ENCODE measurements around the gene SLC38A3.
A peak's percentile ranks its signal among the peaks of the same experiment; 100 is the strongest.
"Not testable (repeated sequence)": the region's sequence is repeated elsewhere in the genome, so short reads cannot be mapped to it uniquely, and the experiment has no call there.

SLC38A3 gene

GRCh38 chr3:50256978-50257890, 52.2 kb downstream of the SLC38A3 start:
- no peak for DNase-seq

GRCh38 chr3:50258029-50258680, 53.1 kb downstream of the SLC38A3 start:
- no peak for DNase-seq

GRCh38 chr3:50258979-50259378, 53.9 kb downstream of the SLC38A3 start:
- DNase-seq: no peak

GRCh38 chr3:50259432-50260026, 54.5 kb downstream of the SLC38A3 start:
- no peak for DNase-seq

DNA sequence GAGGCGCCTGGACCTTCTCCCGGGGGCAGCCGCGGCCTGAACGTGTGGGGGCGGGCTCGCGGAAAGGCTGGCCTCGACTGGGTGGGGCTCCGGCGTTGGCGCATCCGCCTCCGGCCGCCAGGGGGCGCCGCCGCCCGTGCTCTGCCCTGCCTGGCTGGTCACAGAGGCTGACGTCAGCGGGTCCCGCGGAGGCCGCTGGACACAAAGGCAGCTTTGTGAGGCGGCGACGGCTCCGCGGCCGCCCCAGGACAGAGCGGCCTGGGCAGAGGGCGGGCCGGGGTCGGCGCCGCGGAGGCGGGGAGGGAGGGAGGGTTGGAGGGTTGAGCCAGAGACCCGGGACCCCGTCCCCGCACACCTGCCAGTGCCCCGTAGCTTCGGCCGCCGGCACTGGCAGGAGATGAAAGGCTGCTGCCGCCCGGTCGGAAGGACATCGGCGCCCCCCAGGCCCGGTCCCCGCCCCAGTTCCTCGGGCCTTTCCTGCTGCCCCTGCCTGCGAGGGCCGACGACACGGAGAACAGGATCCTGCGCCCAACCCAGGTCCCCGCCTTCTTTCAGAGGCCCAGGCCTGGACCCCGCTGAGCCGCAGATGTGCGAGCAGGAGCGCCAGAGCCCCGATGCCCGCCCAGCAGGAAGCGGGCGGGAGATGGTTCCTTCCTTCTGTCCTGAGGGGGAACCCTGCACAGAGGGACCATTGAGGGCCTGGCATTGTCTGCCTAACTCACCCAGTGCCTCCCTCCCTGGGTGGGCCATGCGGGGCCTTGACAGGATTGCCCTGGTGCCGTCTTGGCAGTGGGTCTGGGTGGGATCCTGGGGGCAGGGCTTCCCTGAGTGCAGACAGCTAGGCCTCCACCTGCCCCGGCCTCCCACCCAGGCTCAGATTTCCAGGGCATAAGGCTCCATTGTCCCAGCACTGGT, 55.2 kb downstream of the SLC38A3 start:
- DNase-seq: peak; percentile 67

DNA sequence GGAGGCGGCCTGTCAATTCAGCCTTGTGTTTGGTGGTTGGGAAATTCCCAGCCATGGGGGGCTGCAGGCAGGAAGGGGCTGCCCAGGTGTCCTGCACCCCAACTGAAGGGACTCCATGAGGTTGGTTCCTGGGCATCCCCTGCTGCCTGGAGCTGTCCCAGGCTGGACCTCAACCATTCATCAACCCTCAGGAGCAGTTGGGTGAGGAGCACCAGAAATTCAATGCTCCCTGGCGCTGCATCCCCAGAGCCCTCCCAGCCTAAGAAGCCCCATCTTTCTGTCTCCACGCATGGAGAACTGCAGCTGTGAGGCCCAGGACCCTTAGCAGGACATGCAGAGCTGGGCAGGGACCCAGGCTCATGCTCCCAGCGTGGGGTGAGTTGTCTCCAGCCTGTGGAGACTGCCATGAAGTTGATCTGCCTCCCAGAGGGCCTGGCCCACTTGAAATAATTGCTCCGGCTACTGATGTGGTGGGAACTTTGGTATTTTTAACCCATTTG, 55.9 kb downstream of the SLC38A3 start:
- no peak for DNase-seq

DNA sequence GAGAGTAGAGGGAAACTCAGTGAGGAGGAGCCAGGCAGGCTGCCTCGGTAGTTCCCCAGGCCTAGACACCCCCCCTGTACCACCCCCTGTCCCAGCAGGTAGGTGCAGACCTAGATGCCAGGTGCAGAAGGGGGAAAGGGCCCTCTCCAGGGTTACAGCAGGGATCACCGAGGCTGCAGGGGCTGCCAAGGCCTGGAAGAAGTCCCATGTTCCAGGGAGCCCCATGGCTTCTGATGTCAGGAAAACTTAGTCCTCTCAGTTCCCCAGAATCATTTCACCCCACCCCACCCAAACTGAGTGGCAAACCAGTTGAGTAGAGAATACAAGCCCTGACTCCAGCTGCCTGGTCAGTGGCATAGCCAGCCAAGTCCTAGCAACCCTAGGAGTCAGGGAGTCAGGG, 56.4 kb downstream of the SLC38A3 start:
- DNase-seq: no peak

- not testable (repeated sequence) for DNase-seq
Observed at GRCh38 chr3:50262200-50262599, 57.1 kb downstream of the SLC38A3 start.

- no peak for DNase-seq
Observed at GRCh38 chr3:50262778-50263177, 57.7 kb downstream of the SLC38A3 start.

DNA sequence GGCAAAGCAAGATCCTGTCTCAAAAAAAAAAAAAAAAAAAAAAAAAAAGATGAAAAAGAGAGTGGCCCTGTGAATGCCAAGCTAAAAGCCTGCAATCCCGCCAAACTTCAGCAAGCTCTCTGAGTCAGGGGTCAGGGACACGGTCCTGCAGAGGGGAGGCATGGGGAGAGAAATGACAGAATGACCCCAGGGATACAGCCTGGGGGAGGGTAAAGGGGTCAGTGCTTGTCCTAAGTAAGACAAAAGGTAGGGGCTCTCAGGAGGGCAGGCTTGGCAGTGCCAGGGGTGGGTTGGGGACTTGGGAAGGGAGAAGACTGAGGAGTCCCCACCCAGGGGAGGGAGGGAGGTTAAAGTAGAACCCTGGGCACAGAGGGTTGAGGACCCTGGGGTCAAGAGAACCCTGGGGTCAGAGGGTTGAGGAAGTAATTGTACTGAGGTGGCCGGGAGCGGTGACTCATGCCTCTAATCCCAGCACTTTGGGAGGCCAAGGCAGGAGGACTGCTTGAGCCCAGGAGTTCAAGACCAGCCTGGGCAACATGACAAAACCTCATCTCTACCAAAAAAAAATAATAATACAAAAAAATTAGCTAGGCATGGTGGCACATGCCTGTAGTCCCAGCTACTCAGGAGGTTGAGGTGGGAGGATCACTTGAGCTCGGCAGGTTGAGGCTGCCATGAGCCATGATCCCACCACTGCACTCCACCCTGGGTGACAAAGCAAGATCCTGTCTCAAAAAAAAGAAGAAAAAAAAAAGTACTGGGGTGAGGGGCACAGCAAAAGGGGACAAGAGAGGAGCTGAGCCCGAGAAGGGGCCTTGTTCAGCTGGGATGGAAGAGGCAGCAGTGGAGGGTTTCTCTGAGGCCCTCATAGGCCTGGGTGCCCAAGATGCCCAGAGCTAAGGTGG, 58.7 kb downstream of the SLC38A3 start:
- DNase-seq: no peak

DNA sequence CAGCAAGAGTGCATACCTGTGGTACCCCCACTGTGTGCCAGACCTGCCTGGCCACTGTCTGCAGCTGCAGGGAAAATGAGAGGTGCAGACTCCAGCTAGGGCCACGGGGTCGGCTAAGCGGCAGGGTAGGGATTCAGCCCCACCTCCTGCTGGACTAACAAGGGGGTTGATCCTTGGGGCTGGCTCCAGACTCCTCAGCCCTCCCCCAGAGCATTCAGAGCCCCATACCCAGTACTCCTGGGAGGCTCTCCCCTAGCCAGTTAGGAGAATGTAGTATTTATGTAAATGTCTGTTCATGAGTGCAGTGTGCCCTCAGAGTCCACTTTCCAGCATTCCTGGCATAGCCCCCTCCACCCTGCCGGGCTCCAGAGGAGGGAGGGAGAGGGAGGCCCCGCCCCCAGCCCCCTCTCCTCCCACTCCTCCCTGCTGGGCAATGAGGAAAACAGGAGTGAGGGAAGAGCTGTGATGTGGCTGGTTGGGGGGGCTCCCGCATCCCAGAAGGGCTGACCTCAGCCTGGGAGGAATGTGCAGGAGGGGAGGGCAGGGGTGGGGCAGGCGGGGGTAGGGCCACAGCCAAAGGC, 59.4 kb downstream of the SLC38A3 start:
- DNase-seq: no peak

GRCh38 chr3:50264964-50265485, 60.0 kb downstream of the SLC38A3 start:
- DNase-seq: no peak

DNA sequence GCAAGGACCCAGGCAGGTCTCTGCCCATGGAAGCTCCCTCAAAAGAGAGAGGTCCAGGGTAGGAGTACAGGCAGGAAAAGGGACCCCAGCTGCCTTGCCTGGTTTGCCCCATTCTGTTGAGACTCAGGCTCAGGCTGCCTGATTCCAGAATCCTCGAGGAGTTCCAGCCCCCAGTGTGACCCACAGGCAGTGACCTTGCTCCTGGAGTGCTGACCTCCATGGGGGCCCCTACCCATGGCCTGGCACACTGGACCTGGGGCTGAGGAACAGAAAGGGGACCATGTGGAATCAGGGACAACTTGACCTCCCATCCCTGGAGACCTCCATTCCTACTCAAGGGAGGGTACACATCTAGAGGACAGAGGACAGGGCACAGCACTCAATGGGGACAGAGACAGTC, 60.5 kb downstream of the SLC38A3 start:
- no peak for DNase-seq

- DNase-seq: no peak
Observed at GRCh38 chr3:50266017-50266416, 60.9 kb downstream of the SLC38A3 start.

- DNase-seq: no peak
Observed at GRCh38 chr3:50266836-50267235, 61.8 kb downstream of the SLC38A3 start.

DNA sequence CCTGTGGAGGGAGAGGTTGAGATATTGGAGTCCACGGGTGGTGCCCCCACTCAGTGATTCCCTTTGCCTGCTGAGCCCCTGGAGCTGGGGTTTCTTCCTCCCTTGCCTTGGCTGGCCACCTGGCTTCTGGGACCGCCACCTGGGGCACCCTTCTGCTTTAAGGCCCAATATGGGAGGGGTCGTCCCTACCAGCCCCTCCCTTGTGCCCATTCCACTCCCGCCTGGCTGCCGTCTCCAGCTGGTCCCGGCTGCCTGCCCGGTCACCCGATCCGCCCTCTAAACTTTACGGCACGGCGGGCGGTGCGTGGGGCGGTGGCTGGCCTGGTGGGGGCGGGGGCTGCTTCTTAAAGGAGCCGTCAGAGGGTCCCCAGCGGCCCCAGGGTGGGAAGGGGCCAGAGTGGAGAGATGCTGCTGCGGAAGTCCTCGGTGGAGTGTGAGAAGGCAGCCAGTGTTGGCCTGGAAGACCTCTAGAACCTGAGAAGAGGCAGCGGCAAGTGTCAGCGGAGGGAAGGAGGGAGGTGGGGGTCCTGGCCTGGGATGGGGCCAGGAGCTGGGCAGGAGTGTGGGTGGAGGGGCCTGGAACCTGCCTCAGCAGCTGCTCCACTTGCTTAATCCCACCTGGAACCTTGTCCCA, 62.3 kb downstream of the SLC38A3 start:
- DNase-seq: no peak

- no peak for DNase-seq
Observed at GRCh38 chr3:50268276-50268675, 63.2 kb downstream of the SLC38A3 start.

- no peak for DNase-seq
Observed at GRCh38 chr3:50268703-50269451, 63.8 kb downstream of the SLC38A3 start, which contains the start of gene SEMA3B. TSS of gene SEMA3B (plus strand) at chr3:50269147. CDS start at chr3:50269241, 94 bp downstream.

DNA sequence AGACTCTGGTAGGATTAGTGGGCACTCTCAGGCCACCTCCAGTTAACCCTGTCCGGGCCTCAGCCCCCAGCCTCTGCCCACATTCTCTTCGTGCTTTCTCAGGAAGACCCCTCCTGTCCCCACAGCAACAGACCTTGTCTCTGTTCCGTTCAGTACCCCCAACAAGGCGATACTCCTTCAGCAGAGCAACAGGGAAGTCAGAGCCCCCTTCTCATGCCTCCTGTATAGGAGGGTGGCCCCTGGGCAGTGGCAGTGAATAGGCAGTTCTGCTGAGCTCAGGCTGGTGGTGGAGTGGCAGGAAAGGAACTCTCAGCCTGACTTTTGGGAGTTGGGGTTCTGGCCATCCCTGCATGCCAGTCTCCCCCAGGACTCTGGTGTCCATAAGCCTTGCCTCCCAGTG, 64.4 kb downstream of the SLC38A3 start:
- DNase-seq: no peak
